ENCODE measurements around the gene OVOL1.

The OVOL1 gene

GRCh38 chr11:65778431-65778900, 8.4 kb upstream of the OVOL1 start:
- DNase-seq, result no peak

- no peak for DNase-seq
These were observed 7.8 kb upstream of the OVOL1 start for GRCh38 chr11:65778901-65779668.

- no peak for DNase-seq
These were observed 7.3 kb upstream of the OVOL1 start for GRCh38 chr11:65779669-65779918.

GRCh38 chr11:65779919-65780769, 6.7 kb upstream of the OVOL1 start:
- DNase-seq, result peak; percentile 93

DNA sequence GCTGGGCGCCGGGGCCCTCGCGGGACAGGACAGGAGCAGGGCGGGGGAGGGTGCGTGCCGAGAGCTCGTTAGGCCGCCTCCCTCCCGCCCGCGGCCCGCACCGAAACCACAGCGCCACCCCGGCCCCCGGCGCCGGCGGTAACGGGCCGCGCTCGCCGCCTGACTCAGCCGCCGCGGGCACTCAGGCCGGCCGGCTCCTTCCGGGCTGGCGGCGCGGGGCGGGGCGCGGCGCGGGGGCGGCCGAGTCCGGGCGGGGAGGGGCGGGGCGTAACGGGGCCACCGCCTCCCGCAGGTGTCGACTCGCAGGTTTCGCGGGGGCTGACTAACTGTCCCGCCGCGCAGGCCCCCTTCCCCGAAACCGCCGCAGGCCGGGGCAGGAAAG, 6.1 kb upstream of the OVOL1 start, which contains the start of gene AP5B1:
Gene AP5B1 (minus strand): TSS at position 207 of the 382 bp plus-strand sequence. CDS start 385 bp downstream, outside the sequence.
- DNase-seq, result peak; percentile 86

GRCh38 chr11:65781152-65781961, 5.5 kb upstream of the OVOL1 start:
- peak; percentile 52 for DNase-seq

GRCh38 chr11:65781962-65782815, 4.7 kb upstream of the OVOL1 start:
- no peak for DNase-seq

DNA sequence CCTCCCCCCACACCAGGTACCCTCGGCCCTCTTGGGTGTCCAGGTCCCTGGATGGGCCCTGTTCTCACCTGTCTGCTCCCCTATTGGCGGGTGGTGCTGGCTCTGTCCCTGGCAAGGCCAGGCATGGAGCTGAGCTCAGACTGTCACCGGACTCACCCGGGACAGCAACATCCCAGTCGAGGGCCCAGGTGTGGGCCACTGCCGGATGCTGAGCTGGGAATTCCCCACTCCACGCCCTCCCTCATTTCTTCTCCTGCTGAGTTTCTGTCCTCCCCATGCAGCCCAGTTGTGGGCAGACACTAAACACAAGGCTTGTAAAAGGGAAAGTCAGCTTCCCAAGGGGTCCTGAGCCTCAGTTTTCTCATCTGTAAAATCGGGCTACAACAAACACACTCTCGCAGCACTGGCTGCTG, 4.0 kb upstream of the OVOL1 start:
- no peak for DNase-seq

DNA sequence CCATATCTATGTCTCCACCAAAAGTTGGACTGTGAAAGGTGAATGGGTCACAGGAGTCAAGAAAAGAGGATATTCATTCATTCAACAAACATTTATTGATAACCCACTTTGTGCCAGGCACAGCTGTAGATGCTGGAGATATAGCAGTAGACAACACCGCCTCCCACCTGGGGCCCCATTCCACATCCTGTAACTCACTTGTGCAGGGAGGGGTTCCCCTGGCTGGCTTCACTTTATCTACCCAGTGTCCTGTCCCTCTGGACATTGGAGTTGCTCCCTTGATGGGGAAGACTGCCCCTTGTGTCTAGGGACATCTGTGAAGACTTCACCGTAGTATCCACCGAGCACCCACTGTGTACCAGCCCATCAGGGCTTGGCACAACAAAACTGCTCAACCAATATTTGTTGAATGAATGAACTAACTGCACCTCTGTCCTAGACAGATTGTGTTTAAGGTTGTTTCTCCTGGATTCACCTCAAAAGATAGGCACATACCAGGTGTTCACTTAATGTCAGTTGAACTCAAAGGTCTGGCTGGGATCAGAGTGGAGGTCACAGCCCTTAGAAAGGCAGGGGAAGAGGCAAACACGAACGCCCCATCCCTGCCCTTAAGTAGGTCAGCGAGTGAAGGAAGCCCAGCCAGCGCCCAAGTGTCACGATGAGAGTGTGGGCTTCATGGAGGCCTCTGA, 1.4 kb upstream of the OVOL1 start:
- DNase-seq, result no peak

GRCh38 chr11:65786008-65786785, 666 bp upstream of the OVOL1 start:
- DNase-seq, result no peak

GRCh38 chr11:65787649-65788622, 1.1 kb downstream of the OVOL1 start:
- no peak for DNase-seq

- DNase-seq, result no peak
These were observed 2.0 kb downstream of the OVOL1 start for GRCh38 chr11:65788821-65789220.

DNA sequence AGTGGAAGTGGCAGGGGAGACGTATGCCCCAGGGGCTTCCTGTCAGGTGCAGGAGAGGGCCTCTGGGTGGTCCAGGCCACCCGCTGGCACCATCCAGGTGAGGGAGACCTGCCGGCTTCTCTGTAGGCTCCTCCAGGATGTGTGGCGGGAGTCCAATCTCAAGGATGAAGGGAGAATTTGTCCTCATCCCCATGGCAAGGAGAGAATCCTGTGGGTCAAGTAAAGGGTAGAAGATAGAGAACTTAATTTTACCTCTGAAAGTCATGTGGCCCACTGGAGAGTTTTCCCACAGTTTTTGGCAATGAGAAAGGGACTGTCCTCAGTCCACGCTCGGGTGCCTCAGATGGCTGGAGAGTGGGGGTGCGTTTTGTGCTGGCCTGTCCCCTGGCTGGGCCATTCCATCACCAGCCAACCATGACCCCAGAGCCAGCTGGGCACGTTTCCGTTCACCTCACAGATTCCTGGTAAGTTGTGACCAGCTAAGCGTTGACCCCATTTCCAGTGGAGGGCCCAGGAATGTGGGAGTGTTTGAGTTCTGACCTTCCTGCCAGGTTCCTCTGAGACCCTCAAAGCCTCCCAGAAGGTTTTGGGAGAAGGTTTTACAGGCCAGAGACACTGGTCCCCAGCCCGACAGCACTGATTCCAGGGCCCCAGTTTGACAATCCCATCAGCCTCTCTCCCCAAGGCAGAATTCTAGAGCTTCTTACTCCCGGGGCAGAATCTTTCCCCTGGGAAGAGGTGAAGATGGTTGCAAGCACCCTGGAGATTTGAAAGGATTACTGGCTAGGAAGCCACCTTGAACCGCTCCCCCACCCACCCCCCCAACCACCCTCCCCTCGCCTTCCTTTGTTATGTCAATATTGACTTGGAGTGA, 2.6 kb downstream of the OVOL1 start:
- no peak for DNase-seq

GRCh38 chr11:65790104-65790901, 3.4 kb downstream of the OVOL1 start:
- no peak for DNase-seq

- no peak for DNase-seq
These were observed 4.2 kb downstream of the OVOL1 start for GRCh38 chr11:65790902-65791650.

GRCh38 chr11:65791719-65792213, 4.9 kb downstream of the OVOL1 start:
- peak; percentile 77 for DNase-seq

DNA sequence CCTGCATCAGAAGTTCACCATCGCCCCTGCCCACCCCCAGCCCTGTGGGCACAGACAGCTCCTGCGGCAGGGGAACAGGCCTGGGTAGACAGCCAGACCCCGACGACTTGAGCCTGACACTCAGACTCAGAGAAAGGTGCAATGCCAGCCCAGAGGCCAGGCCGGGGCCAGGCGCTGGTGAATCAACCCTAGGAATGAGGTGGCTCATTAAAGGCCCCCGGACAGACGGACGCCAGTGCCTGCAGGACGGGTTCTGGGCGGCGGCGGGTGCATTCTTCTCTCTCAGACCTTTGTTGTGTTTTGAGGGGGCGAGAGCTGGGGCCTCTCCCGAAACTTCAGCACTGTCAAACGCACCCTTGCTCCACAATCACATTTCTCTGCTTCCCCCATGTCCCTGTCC, 5.6 kb downstream of the OVOL1 start:
- DNase-seq, result no peak

All from suppressor macrophage treated with lipopolysaccharide for 4 hours (primary cell).